ENCODE measurements around the gene TMEM178A. TPM values are rescaled to one million over a fixed set of nuclear protein-coding genes. Genes with fewer than 3 reads are reported as not detected.

TMEM178A gene
- total and polyA plus RNA-seq, 12 donors: 0.35 to 46.4 (median 3.3) TPM; not detected in 1

GRCh38 chr2:39657287-39657937 is 8.3 kb upstream of the TMEM178A start:
- intact Hi-C loops (cut with DNase I): no loop called here
- Histone ChIP-seq H3K27ac (no peak overlapping the region), H3K9me3 (replicated peaks in 1 of 3) (no peaks in the 10 kb centered on the region), H3K4me3 (no peak overlapping the region), H3K36me3 (replicated peaks in 1 of 2) (no peaks in the 10 kb centered on the region), H3K4me1 (replicated peaks in 1 of 2) (no peaks in the 10 kb centered on the region), H3K27me3 (no peaks in the 10 kb centered on the region)
- no peak for DNase-seq
- TF ChIP-seq POLR2A (IDR thresholded peaks at IDR 0.05): no peak
- TF ChIP-seq CTCF (IDR thresholded peaks at IDR 0.05): no peak
- WGBS, 4 donors: 89 to 93% (median 90%) methylated on average over 7 of the region's 7 CpGs

GRCh38 chr2:39658371-39658770 is 7.3 kb upstream of the TMEM178A start:
- H3K4me3 ChIP-seq: no peak overlapping the region
- no peaks in the 10 kb centered on the region for H3K27me3 ChIP-seq
- no peaks in the 10 kb centered on the region for H3K4me1 ChIP-seq (replicated peaks in 1 of 2)
- no peak for DNase-seq
- TF ChIP-seq POLR2A (IDR thresholded peaks at IDR 0.05): no peak
- TF ChIP-seq CTCF (IDR thresholded peaks at IDR 0.05): no peak
- intact Hi-C loops (cut with DNase I): no loop called here
- H3K36me3 ChIP-seq (replicated peaks in 1 of 2): no peaks in the 10 kb centered on the region
- no peaks in the 10 kb centered on the region for H3K9me3 ChIP-seq (replicated peaks in 1 of 3)
- WGBS, 4 donors: 51 to 74% (median 60%) methylated on average over 2 of the region's 2 CpGs
- H3K27ac ChIP-seq: no peak overlapping the region

GRCh38 chr2:39659765-39660611 is 5.7 kb upstream of the TMEM178A start:
- H3K27ac ChIP-seq: no peak overlapping the region
- H3K36me3 ChIP-seq (replicated peaks in 1 of 2): no peaks in the 10 kb centered on the region
- H3K27me3 ChIP-seq: no peaks in the 10 kb centered on the region
- no peaks in the 10 kb centered on the region for H3K4me1 ChIP-seq (replicated peaks in 1 of 2)
- no peak overlapping the region for H3K4me3 ChIP-seq
- intact Hi-C loops (cut with DNase I): no loop called here
- WGBS, 4 donors: 80 to 82% (median 82%) methylated on average over 3 of the region's 3 CpGs
- no peak for DNase-seq
- TF ChIP-seq CTCF (IDR thresholded peaks at IDR 0.05) (no peak), POLR2A (IDR thresholded peaks at IDR 0.05) (no peak)
- H3K9me3 ChIP-seq (replicated peaks in 1 of 3): no peaks in the 10 kb centered on the region

GRCh38 chr2:39660612-39661236 is 5.0 kb upstream of the TMEM178A start:
- DNase-seq: no peak
- Histone ChIP-seq H3K9me3 (replicated peaks in 1 of 3) (no peaks in the 10 kb centered on the region), H3K27ac (no peak overlapping the region), H3K4me1 (replicated peaks in 1 of 2) (peaks cover 0 to 1% of the 10 kb centered on the region in 2 donors), H3K4me3 (no peak overlapping the region), H3K27me3 (no peaks in the 10 kb centered on the region), H3K36me3 (replicated peaks in 1 of 2) (no peaks in the 10 kb centered on the region)
- intact Hi-C loops (cut with DNase I): no loop called here
- 95 to 99% (median 97%) methylated on average over 3 of the region's 3 CpGs for WGBS, 4 donors
- TF ChIP-seq POLR2A (IDR thresholded peaks at IDR 0.05) (no peak), CTCF (IDR thresholded peaks at IDR 0.05) (no peak)
